Uterus (tissue), 4 donors: ENCODE results near the gene UBTF. TPM values are rescaled to one million over a fixed set of nuclear protein-coding genes. Genes with fewer than 3 reads are reported as not detected.

Experiments used
- DNase-seq, 2 donors: peaks; one replicate each; pipeline ENCODE4 v3.0.0-alpha.2; 2019 to 2020
- H3K27ac ChIP-seq, 2 donors: fragments of 200-600 bp; sonication (generic); 1 replicate in 1 of 2; 2 replicates in 1 of 2; pipeline ENCODE4 v1.5.1; 2016 to 2018
- H3K27me3 ChIP-seq, 2 donors: fragments of 200-600 bp; sonication (generic); one replicate each; pipeline ENCODE4 v1.5.1; 2018 to 2019; ENCODE audit warnings: control low read depth in 1 of 2
- H3K36me3 ChIP-seq, 2 donors: fragments of 200-600 bp; sonication (generic); one replicate each; pipeline ENCODE4 v1.5.1; 2019; ENCODE audit warnings: control low read depth in 1 of 2
- H3K4me1 ChIP-seq, 2 donors: fragments of 200-600 bp; sonication (generic); one replicate each; pipeline ENCODE4 v1.5.1; 2018 to 2019; ENCODE audit warnings: control low read depth in 1 of 2
- H3K4me3 ChIP-seq, 2 donors: fragments of 200-600 bp; sonication (generic); 1 replicate in 1 of 2; 2 replicates in 1 of 2; pipeline ENCODE4 v1.5.1; 2018 to 2019; ENCODE audit warnings: mild to moderate bottlenecking in 1 of 2
- H3K9me3 ChIP-seq, 2 donors: fragments of 200-600 bp; sonication (generic); one replicate each; pipeline ENCODE4 v1.5.1; 2019; ENCODE audit warnings: control low read depth in 1 of 2
- CTCF ChIP-seq, 4 experiments: fragments of 200-600 bp in 2 of 4; fragments of 450-650 bp in 2 of 4; sonication (generic) in 2 of 4; IDR thresholded peaks; one replicate each; pipeline ENCODE4 v1.5.1; 2016 to 2019; ENCODE audit warnings: antibody characterized with exemption in 4 of 4, mild to moderate bottlenecking in 2 of 4, moderate library complexity in 1 of 4
- POLR2A ChIP-seq, 2 donors: fragments of 450-650 bp; IDR thresholded peaks; one replicate each; pipeline ENCODE4 v1.6.1; 2016; ENCODE audit warnings: antibody characterized with exemption in 2 of 2, mild to moderate bottlenecking in 1 of 2, moderate library complexity in 1 of 2
- intact Hi-C: fragments of 100-400 bp; cut with DNase I; formaldehyde crosslinking; loops from one replicate; pipeline ENCODE4 v1.15.1; 2023; ENCODE audit warnings: low total_unique reads
- total RNA-seq, 4 donors: library from RNA; depleted of rRNA in 3 of 4; stranded (reverse); fragments of >200 nt in 3 of 4; gene quantifications; one replicate each; pipeline versions ENCODE4 v1.1.0 to v1.2.4, GENCODE V29; 2014 to 2023
- donor health status: DM: yes; HTN: yes; CAD: no.

Gene UBTF
- total RNA-seq, 4 donors from 2014 or later = 17.4 to 124 (median 72.9) TPM

- H3K4me3 ChIP-seq = no peak overlapping the region
- H3K27me3 ChIP-seq = no peaks in the 10 kb centered on the region
- no peak overlapping the region for H3K27ac ChIP-seq
- TF ChIP-seq POLR2A (IDR thresholded peaks at IDR 0.05) (no peak), CTCF (IDR thresholded peaks at IDR 0.05) (no peak)
- DNase-seq = no peak
- H3K36me3 ChIP-seq = no peaks in the 10 kb centered on the region
- H3K4me1 ChIP-seq = no peaks in the 10 kb centered on the region
- H3K9me3 ChIP-seq = no peaks in the 10 kb centered on the region
- intact Hi-C loops = no loop called here
Measured at GRCh38 chr17:44257815-44258760, 38.6 kb upstream of the UBTF start.

GRCh38 chr17:44256671-44257070, 37.2 kb upstream of the UBTF start:
- intact Hi-C loops = no loop called here
- H3K27me3 ChIP-seq = no peaks in the 10 kb centered on the region
- H3K9me3 ChIP-seq = no peaks in the 10 kb centered on the region
- H3K27ac ChIP-seq = no peak overlapping the region
- no peaks in the 10 kb centered on the region for H3K4me1 ChIP-seq
- no peak for DNase-seq
- TF ChIP-seq CTCF (IDR thresholded peaks at IDR 0.05) (no peak), POLR2A (IDR thresholded peaks at IDR 0.05) (no peak)
- H3K36me3 ChIP-seq = no peaks in the 10 kb centered on the region
- H3K4me3 ChIP-seq = no peak overlapping the region

- no peak overlapping the region for H3K4me3 ChIP-seq
- intact Hi-C loops = no loop called here
- no peak for DNase-seq
- no peak for TF ChIP-seq POLR2A (IDR thresholded peaks at IDR 0.05)
- TF ChIP-seq CTCF (IDR thresholded peaks at IDR 0.05) = no peak
- H3K4me1 ChIP-seq = no peaks in the 10 kb centered on the region
- H3K27ac ChIP-seq = no peak overlapping the region
- no peaks in the 10 kb centered on the region for H3K27me3 ChIP-seq
- H3K9me3 ChIP-seq = no peaks in the 10 kb centered on the region
- no peaks in the 10 kb centered on the region for H3K36me3 ChIP-seq
Measured at GRCh38 chr17:44255915-44256314, 36.4 kb upstream of the UBTF start.

GRCh38 chr17:44254361-44255095, 35.1 kb upstream of the UBTF start:
- intact Hi-C loops = no loop called here
- DNase-seq = no peak
- TF ChIP-seq CTCF (IDR thresholded peaks at IDR 0.05) (no peak), POLR2A (IDR thresholded peaks at IDR 0.05) (no peak)

GRCh38 chr17:44253006-44253405, 33.5 kb upstream of the UBTF start:
- Histone ChIP-seq H3K36me3 (no peaks in the 10 kb centered on the region), H3K9me3 (no peaks in the 10 kb centered on the region), H3K4me1 (peaks cover 0 to 2% of the 10 kb centered on the region in 2 donors), H3K27ac (no peak overlapping the region), H3K27me3 (no peaks in the 10 kb centered on the region), H3K4me3 (no peak overlapping the region)
- no peak for TF ChIP-seq POLR2A (IDR thresholded peaks at IDR 0.05)
- TF ChIP-seq CTCF (IDR thresholded peaks at IDR 0.05) = no peak
- no peak for DNase-seq
- intact Hi-C loops = no loop called here

More at GRCh38 chr17:44254361-44255095, 35.1 kb upstream of the UBTF start:
- Histone ChIP-seq H3K27ac (no peak overlapping the region), H3K36me3 (no peaks in the 10 kb centered on the region), H3K4me1 (no peaks in the 10 kb centered on the region), H3K27me3 (no peaks in the 10 kb centered on the region), H3K4me3 (no peak overlapping the region), H3K9me3 (no peaks in the 10 kb centered on the region)
